Fibroblast of pulmonary artery (primary cell): Measurements from ENCODE around the gene USP9X.
"Not testable (repeated sequence)": the region's sequence is repeated elsewhere in the genome, so short reads cannot be mapped to it uniquely, and the experiment has no call there.

Experiments
- DNase-seq: peaks from one replicate; pipeline ENCODE4 v3.0.0-alpha.2; 2010; ENCODE audit warnings: low read depth
- H3K4me3 ChIP-seq: replicated peaks from 2 replicates; pipeline ENCODE4 v1.5.1; 2011; ENCODE audit warnings: low read depth, mild to moderate bottlenecking, control low read depth, low read length, moderate library complexity
- CTCF ChIP-seq: IDR thresholded peaks from 2 replicates; pipeline ENCODE4 v1.5.1; 2011; ENCODE audit warnings: mild to moderate bottlenecking, control low read depth, low read length, inconsistent platforms; ENCODE audit errors: missing control alignments

USP9X gene

GRCh38 chrX:41097326-41097725, 12.1 kb downstream of the USP9X start:
- no peak for TF ChIP-seq CTCF
- H3K4me3 ChIP-seq = no peak overlapping the region
- DNase-seq = no peak

GRCh38 chrX:41100200-41100599, 15.0 kb downstream of the USP9X start:
- TF ChIP-seq CTCF = no peak
- H3K4me3 ChIP-seq = no peak overlapping the region
- DNase-seq = no peak

- no peak overlapping the region for H3K4me3 ChIP-seq
- no peak for TF ChIP-seq CTCF
- DNase-seq = no peak
Observed at GRCh38 chrX:41100819-41101218, 15.6 kb downstream of the USP9X start.

GRCh38 chrX:41105005-41105404, 19.8 kb downstream of the USP9X start:
- no peak for TF ChIP-seq CTCF
- no peak for DNase-seq

GRCh38 chrX:41106257-41106656, 21.0 kb downstream of the USP9X start:
- not testable (repeated sequence) for DNase-seq, H3K4me3 ChIP-seq

More at GRCh38 chrX:41105005-41105404, 19.8 kb downstream of the USP9X start:
- no peak overlapping the region for H3K4me3 ChIP-seq

GRCh38 chrX:41108007-41108406, 22.8 kb downstream of the USP9X start:
- H3K4me3 ChIP-seq = no peak overlapping the region
- TF ChIP-seq CTCF = no peak
- DNase-seq = no peak

- no peak for DNase-seq
- no peak for TF ChIP-seq CTCF
- H3K4me3 ChIP-seq = no peak overlapping the region
Observed at GRCh38 chrX:41108463-41109205, 23.4 kb downstream of the USP9X start.
